Esophagus muscularis mucosa (tissue), 4 donors: ENCODE measurements around the gene EIF3L. TPM values are rescaled to one million over a fixed set of nuclear protein-coding genes. Genes with fewer than 3 reads are reported as not detected.

ENCODE experiments used
- DNase-seq: peaks from one replicate; pipeline ENCODE4 v3.0.0-alpha.2; 2017; ENCODE audit errors: extremely low spot score
- H3K27ac ChIP-seq, 4 donors: fragments of 200-600 bp; sonication (generic); replicated peaks in 1 of 4; 1 replicate in 3 of 4; 2 replicates in 1 of 4; pipeline ENCODE4 v1.5.1; 2016 to 2019; ENCODE audit warnings: mild to moderate bottlenecking in 1 of 4
- H3K27me3 ChIP-seq, 4 donors: fragments of 200-600 bp; sonication (generic); one replicate each; pipeline versions ENCODE4 v1.5.1 to v1.6.0; 2016 to 2019
- H3K36me3 ChIP-seq, 4 donors: fragments of 200-600 bp; sonication (generic); one replicate each; pipeline ENCODE4 v1.5.1; 2016 to 2019
- H3K4me1 ChIP-seq, 4 donors: fragments of 200-600 bp; sonication (generic); one replicate each; pipeline ENCODE4 v1.5.1; 2016 to 2019
- H3K4me3 ChIP-seq, 4 donors: fragments of 200-600 bp; sonication (generic); 1 replicate in 2 of 4; 2 replicates in 2 of 4; pipeline ENCODE4 v1.5.1; 2016 to 2019; ENCODE audit warnings: mild to moderate bottlenecking in 4 of 4, moderate library complexity in 1 of 4
- H3K9me3 ChIP-seq, 4 donors: fragments of 200-600 bp; sonication (generic); 1 replicate in 3 of 4; 2 replicates in 1 of 4; pipeline ENCODE4 v1.5.1; 2016 to 2019
- CTCF ChIP-seq, 3 experiments: fragments of 200-600 bp in 2 of 3; fragments of 450-650 bp in 1 of 3; sonication (generic) in 2 of 3; IDR thresholded peaks; one replicate each; pipeline ENCODE4 v1.5.1; 2017 to 2019; ENCODE audit warnings: antibody characterized with exemption in 3 of 3, mild to moderate bottlenecking in 2 of 3, moderate library complexity in 1 of 3
- EP300 ChIP-seq: sonication (generic); formaldehyde crosslinking; IDR thresholded peaks from one replicate; pipeline ENCODE4 v1.6.1; 2017; ENCODE audit warnings: antibody characterized with exemption
- POLR2A ChIP-seq: fragments of 450-650 bp; IDR thresholded peaks from one replicate; pipeline ENCODE4 v1.6.1; 2017; ENCODE audit warnings: antibody characterized with exemption, moderate library complexity, mild to moderate bottlenecking, low read depth
- POLR2AphosphoS5 ChIP-seq, 2 donors: sonication (generic); formaldehyde crosslinking; IDR thresholded peaks; one replicate each; pipeline ENCODE4 v1.6.1; 2017; ENCODE audit warnings: antibody characterized with exemption in 2 of 2
- WGBS: methylation state at CpG from one replicate; pipeline ENCODE4 v1.1.5; 2018; 5-methylcytosine and 5-hydroxymethylcytosine counted together
- intact Hi-C: fragments of 100-400 bp; cut with DNase I; formaldehyde crosslinking; loops from one replicate; pipeline ENCODE4 v1.15.1; 2023
- total RNA-seq, 4 donors: library from RNA; depleted of rRNA; stranded (reverse); fragments of >200 nt; gene quantifications; one replicate each; pipeline versions ENCODE4 v1.1.0 to v1.2.1, GENCODE V29; 2016

The EIF3L gene
- total RNA-seq, 4 donors from 2014 or later: 348 to 494 (median 425) TPM

GRCh38 chr22:37827056-37827455 lies 22.2 kb upstream of the EIF3L start:
- H3K4me3 ChIP-seq: no peak overlapping the region
- DNase-seq: no peak
- peaks cover 0 to 30% (median 0%) of the 10 kb centered on the region in 4 donors for H3K27me3 ChIP-seq
- 26% methylated on average over 9 of the region's 9 CpGs for WGBS
- TF ChIP-seq EP300 (no peak), POLR2AphosphoS5 (IDR thresholded peaks at IDR 0.05) (no peak), POLR2A (no peak), CTCF (IDR thresholded peaks at IDR 0.05) (no peak)
- H3K27ac ChIP-seq: peak overlapping the region in 2 of 4 donors; percentile 54 to 60
- intact Hi-C loops: no loop called here
- peaks cover 25 to 40% (median 31%) of the 10 kb centered on the region in 4 donors for H3K36me3 ChIP-seq
- H3K9me3 ChIP-seq: no peaks in the 10 kb centered on the region
- peaks cover 4 to 32% (median 21%) of the 10 kb centered on the region in 4 donors for H3K4me1 ChIP-seq

- no peak for TF ChIP-seq CTCF (IDR thresholded peaks at IDR 0.05)
- TF ChIP-seq EP300: no peak
- Histone ChIP-seq H3K4me1 (peaks cover 4 to 20% (median 12%) of the 10 kb centered on the region in 4 donors), H3K27ac (no peak overlapping the region), H3K27me3 (no peaks in the 10 kb centered on the region), H3K36me3 (peaks cover 46 to 69% (median 55%) of the 10 kb centered on the region in 4 donors), H3K4me3 (no peak overlapping the region), H3K9me3 (no peaks in the 10 kb centered on the region)
- intact Hi-C loops: no loop called here
- DNase-seq: no peak
- 92% methylated on average over 13 of the region's 14 CpGs for WGBS
Observed at GRCh38 chr22:37830093-37830842, 19.0 kb upstream of the EIF3L start.

- WGBS: 96% methylated on average over 4 of the region's 11 CpGs
- H3K27ac ChIP-seq: no peak overlapping the region
Observed at GRCh38 chr22:37831472-37831871, 17.7 kb upstream of the EIF3L start.

GRCh38 chr22:37832022-37832857 lies 17.0 kb upstream of the EIF3L start:
- Histone ChIP-seq H3K27me3 (no peaks in the 10 kb centered on the region), H3K4me3 (no peak overlapping the region), H3K27ac (no peak overlapping the region), H3K36me3 (peaks cover 55 to 88% (median 67%) of the 10 kb centered on the region in 4 donors), H3K4me1 (peaks cover 0 to 8% (median 3%) of the 10 kb centered on the region in 4 donors), H3K9me3 (no peaks in the 10 kb centered on the region)
- no peak for DNase-seq
- no peak for TF ChIP-seq EP300
- no peak for TF ChIP-seq POLR2AphosphoS5 (IDR thresholded peaks at IDR 0.05)
- no peak for TF ChIP-seq POLR2A
- TF ChIP-seq CTCF (IDR thresholded peaks at IDR 0.05): no peak
- intact Hi-C loops: no loop called here
- WGBS: 90% methylated on average over 13 of the region's 16 CpGs

More at GRCh38 chr22:37831472-37831871, 17.7 kb upstream of the EIF3L start:
- intact Hi-C loops: no loop called here
- no peaks in the 10 kb centered on the region for H3K27me3 ChIP-seq
- H3K36me3 ChIP-seq: peaks cover 47 to 80% (median 59%) of the 10 kb centered on the region in 4 donors
- DNase-seq: no peak
- H3K4me3 ChIP-seq: no peak overlapping the region
- TF ChIP-seq CTCF (IDR thresholded peaks at IDR 0.05) (no peak), POLR2AphosphoS5 (IDR thresholded peaks at IDR 0.05) (no peak), POLR2A (no peak), EP300 (no peak)
- no peaks in the 10 kb centered on the region for H3K9me3 ChIP-seq
- peaks cover 4 to 15% (median 11%) of the 10 kb centered on the region in 4 donors for H3K4me1 ChIP-seq
